Putamen (tissue), 1 donor: ENCODE data around the gene LPIN3.
A peak's percentile ranks its signal among the peaks of the same experiment; 100 is the strongest.

ENCODE experiments used
- DNase-seq: peaks from one replicate; pipeline ENCODE4 v3.0.0-alpha.2; 2016; ENCODE audit warnings: low spot score

Gene LPIN3

GRCh38 chr20:41327178-41327577 lies 13.4 kb upstream of the LPIN3 start:
- DNase-seq = no peak

DNA sequence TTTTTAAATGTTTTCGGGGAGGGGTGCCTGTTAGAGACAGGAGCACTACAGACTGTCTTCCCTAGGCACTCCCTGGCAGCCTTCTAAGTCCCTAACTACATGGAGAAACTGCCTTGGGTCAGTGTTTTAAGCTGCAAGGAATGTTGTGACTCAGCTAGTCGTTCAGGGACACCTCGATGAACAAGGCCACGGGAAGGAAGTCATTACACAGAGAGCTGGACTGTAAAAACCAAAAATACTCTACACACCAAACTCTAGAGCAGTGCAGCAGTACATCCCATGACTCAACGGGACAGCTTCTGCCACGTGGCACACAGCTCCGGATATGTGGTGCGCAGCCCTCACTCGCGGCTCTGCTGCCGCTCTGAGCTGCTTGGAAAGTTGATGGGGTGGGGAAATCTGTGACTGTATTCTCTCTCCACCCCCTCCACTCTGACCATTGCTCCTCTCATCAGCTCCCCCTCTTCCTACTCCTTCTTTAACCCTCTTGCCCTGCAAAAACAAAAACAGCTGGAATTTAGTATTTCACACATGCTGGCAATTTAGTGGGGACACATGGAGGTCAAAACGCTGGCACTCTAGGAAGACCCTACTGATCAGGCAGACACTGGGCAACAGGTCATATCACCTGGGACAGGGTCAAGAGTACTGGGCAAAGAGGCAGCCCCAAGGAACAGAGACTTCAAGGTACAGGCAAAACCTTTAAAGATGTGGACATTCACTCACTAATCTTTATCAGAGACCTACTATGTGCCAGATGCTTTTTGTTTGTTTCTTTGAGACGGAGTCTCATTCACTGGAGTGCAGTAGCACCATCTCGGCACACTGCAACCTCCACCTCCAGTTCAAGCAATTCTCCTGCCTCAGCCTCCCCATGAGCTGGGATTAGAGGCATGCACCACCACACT lies 10.9 kb upstream of the LPIN3 start:
- no peak for DNase-seq

DNA sequence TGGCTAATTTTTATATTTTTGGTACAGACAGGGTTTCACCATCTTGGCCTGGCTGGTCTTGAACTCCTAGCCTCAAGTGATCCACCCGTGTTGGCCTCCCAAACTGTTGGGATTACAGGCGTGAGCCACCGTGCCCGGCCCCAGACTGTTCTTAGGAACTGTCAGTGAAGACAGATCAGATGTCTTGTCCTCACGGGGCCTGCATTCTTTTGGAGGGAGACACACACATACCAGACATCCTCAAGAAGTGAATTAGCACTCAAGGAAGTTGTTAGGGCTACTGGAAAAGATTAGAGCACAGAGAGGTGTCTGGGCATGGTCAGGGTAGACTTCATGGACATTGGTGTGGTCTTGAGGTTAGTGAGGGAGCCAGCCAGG lies 10.3 kb upstream of the LPIN3 start:
- no peak for DNase-seq

DNA sequence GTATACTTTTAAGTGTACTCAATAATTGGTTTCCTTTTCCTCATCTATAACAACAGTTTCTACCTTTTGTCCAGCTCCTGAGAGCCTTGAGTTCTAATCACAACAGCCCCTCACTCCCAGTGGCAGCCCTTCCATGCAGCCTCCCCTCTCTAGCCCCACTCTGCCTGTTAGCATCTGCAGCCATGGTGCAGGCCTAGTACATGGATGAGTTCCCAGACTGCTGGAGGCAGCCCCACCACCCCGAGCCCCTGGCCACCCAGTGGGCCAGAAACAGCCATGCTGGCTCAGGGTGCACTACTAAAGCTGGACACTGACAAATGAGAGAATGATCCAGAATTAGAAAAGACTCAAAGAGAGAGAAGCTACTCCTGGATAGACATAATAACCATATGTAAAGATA lies 9.7 kb upstream of the LPIN3 start:
- DNase-seq = no peak

GRCh38 chr20:41331731-41332130 lies 8.9 kb upstream of the LPIN3 start:
- DNase-seq = no peak

- DNase-seq = no peak
These were observed 6.6 kb upstream of the LPIN3 start for GRCh38 chr20:41334036-41334435.

DNA sequence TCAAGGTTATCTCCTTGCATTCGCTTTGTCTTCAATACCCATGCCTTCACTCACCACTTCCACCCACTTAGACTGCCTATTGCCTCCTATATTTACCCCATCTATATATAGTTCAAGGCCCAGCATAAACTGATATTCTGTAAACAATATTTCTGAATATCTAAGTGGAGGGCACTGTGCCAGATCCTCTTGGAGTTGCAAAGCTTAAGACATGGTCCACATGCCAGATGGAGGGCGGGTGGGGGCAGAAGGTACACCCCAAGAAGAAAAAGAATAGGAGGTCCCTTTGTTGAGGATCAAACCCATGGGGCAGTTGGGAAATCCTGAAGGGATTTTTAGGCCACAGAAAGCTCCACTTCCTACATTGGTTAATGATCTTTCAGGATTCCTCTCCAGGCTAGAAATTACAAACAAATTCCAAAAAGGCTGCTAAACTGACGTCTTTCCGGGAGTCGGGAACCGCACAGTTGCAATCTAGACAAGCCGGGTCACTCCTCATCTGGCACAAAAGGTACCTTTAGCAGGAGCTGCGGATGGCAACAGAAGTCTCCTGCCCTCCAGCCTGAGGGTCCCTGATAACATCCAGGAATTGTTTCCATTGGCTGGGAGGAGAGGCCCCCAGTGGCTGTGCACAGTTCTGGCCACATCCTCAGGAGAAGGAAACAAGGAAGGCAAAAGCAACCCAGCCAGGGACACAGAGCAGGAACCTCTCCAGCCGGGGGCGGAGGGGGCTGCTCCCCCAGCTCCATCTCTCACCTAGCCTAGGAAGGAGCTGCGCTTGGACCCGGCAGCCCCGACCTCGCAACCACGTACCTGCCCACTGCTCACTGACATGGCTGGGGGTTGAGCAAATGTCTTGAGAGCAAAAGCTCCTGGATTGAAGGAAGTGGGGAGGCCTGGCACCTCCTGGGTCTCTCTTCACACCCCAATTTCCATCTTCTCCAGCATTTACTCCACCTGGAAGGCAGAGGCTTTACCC lies 5.9 kb upstream of the LPIN3 start:
- no peak for DNase-seq

DNA sequence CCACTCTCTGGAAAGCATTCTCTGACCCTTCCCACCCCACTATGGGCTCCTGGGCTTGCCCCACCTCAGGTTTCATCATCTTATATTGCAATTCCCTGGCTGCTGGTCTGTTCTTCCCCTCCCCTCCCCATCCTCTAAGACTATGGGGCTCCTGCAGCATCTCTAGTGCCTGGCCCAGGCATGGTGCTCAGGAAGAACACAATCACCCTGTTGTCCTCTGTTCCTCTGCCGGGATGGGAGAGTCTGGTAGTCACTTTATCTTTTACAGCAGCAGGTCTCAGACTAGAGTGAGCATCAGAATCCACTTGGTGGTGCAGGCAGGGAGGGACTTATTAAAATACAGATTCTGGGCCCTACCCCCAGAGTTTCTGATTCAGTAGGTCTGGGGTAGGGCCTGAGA lies 5.0 kb upstream of the LPIN3 start:
- DNase-seq = no peak

- no peak for DNase-seq
These were observed 3.7 kb upstream of the LPIN3 start for GRCh38 chr20:41336711-41337492.

DNA sequence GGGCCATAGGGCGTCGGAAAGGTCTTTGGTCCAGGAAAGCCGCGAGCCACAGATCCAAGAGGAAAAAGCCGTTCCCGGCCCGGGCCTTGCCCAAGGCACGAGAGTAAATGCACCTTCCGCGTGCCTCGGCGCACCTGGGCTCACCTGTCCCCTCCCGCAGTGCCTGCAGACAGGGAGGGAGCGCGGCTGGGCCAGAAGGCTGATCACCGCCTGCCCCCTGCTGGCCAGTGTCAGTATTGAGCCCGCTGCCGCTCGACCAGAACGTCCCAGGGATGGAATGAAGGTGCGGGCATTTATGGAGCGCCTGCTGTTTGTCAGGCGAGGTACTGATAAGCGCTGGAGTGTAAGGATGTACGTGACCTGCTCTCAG lies 679 bp upstream of the LPIN3 start:
- peak; percentile 57 for DNase-seq

DNA sequence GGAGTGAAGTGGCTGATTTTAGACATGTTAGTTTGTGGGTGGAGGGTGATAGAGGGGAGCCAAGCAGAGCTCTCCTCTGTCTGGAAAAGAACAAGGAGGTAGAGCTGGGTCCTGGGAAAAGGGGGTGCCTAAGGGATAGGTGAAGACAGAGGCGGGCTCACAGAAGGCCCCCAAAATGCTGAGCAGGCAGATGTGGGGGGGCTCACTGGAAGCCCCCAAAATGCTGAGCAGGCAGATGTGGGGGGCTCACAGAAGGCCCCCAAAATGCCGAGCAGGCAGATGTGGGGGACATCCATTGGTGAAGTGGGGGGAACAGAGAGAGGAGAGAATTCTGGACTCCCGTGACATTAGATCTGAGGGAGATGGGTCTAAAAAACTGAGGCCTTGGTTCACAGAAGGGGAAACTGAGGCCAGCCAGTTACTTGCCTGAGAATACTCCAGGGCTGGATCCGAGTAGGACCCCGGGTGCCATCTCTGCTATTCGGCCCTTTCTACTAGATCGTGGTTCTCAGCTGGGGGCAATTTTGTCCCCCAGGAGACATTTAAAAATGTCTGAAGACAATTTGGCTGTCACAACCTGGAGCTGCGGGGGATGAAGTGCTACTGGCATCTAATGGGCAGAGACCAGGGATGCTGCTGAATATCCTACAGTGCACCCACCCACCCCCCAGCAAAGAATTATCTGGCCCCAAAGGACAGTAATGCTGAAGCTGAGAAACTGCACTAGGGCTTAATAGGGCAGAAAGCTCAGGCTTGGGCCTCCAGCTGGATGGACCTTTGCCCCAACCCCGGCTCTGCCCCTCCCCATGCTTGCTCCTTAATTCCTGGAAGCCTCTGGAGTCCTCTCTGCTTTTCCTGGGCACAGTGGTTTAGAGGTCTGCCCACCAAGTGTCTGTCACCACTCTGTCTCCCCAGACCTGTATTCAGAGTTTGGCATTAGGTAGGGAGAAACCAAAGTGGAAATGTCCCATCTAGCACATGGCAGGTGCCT lies 2.1 kb downstream of the LPIN3 start:
- DNase-seq = no peak

- no peak for DNase-seq
These were observed 3.9 kb downstream of the LPIN3 start for GRCh38 chr20:41344477-41344876.

- DNase-seq = no peak
These were observed 4.5 kb downstream of the LPIN3 start for GRCh38 chr20:41344938-41345728.

DNA sequence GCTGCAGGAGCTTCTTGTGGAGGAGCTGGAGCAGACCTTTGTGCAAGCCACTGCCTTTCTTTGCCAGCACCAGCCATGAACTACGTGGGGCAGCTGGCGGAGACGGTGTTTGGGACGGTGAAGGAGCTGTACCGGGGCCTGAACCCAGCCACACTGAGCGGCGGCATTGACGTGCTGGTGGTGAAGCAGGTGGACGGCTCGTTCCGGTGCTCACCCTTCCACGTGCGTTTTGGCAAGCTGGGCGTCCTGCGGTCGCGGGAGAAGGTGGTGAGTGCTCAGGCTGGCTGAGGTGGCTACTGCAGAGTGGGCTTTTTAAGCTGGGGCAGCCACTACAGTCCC lies 5.1 kb downstream of the LPIN3 start:
- DNase-seq = no peak

GRCh38 chr20:41347523-41348429 lies 7.2 kb downstream of the LPIN3 start:
- no peak for DNase-seq

DNA sequence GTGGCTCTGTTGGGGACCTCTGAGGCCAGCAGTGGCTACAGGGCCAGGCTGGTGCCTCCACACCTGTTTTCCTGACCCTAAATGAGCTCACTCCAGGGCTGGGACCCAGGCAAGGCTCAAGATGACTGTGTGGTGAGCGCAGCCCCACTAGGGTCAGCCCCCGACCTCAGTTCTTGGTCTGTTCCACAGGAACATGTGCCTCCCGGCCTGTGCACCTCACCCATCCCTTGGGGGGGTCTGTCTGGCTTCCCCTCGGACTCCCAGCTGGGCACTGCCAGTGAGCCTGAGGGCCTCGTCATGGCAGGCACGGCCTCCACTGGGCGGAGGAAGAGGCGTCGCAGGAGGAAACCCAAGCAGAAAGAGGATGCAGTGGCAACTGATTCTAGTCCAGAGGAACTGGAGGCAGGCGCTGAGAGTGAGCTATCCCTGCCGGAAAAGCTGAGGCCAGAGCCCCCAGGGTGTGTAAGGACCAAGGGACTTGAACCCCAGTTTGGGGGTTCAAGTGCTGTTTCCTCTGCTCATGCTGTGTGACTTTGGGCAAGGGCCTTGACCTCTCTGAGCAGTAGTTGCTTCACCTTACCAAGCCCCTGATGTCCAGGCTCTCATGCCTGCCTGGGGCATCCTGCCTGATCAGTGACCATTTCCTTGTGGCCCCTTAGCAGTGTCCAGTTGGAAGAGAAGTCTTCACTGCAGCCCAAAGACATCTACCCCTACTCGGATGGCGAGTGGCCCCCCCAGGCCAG lies 8.0 kb downstream of the LPIN3 start:
- no peak for DNase-seq

DNA sequence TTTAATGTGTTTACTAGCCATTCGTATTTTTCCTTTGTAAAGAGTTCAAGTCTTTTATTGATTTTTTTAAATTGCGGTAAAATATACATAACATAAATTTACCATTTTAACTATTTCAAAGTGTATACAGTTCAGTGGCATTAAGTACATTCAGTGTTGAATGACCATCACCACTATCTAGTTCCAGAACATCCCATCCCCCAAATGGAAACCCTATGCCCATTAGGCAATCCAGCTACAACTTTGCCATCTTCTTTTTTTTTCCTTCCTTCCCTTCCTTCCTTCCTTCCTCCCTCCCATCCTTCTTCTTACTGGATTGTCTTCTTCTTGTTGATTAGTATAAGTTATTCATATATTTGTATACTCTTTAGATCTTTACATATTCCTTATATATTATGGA lies 8.6 kb downstream of the LPIN3 start:
- no peak for DNase-seq

GRCh38 chr20:41349943-41350342 lies 9.3 kb downstream of the LPIN3 start:
- no peak for DNase-seq
